IPS DF 6.9 (cell line): ENCODE results near the gene STIL.
"Not testable (repeated sequence)": the region's sequence is repeated elsewhere in the genome, so short reads cannot be mapped to it uniquely, and the experiment has no call there.

ENCODE experiments used
- DNase-seq: peaks from one replicate; pipeline ENCODE4 v3.0.0-alpha.2; 2013; ENCODE audit warnings: low read depth, low spot score
- H3K27ac ChIP-seq: one replicate; pipeline ENCODE4 v1.5.1; 2013; ENCODE audit warnings: low read length, control low read depth
- H3K27me3 ChIP-seq: 2 replicates; pipeline ENCODE4 v1.6.1; 2013; ENCODE audit warnings: mild to moderate bottlenecking, low read length; ENCODE audit not compliant: control insufficient read depth, insufficient read depth
- H3K36me3 ChIP-seq: 2 replicates; pipeline ENCODE4 v1.6.1; 2013; ENCODE audit warnings: low read length; ENCODE audit not compliant: control insufficient read depth, insufficient read depth
- H3K4me1 ChIP-seq: 2 replicates; pipeline ENCODE4 v1.6.1; 2013; ENCODE audit warnings: low read length; ENCODE audit not compliant: control insufficient read depth, insufficient read depth
- H3K4me3 ChIP-seq: 2 replicates; pipeline ENCODE4 v1.5.1; 2013; ENCODE audit warnings: mild to moderate bottlenecking, low read length
- H3K9me3 ChIP-seq: 2 replicates; pipeline ENCODE4 v1.6.1; 2013; ENCODE audit warnings: low read length, inconsistent platforms; ENCODE audit not compliant: control insufficient read depth, insufficient read depth
- WGBS: extraction: QIAGEN DNeasy Blood & Tissue Kit; methylation state at CpG from one replicate; pipeline ENCODE4 v1.1.7; 2013; ENCODE audit warnings: mixed read lengths, missing lambda C conversion rate; ENCODE audit not compliant: insufficient read length, insufficient coverage; 5-methylcytosine and 5-hydroxymethylcytosine counted together

The STIL gene

GRCh38 chr1:47209091-47209490 lies 104.9 kb downstream of the STIL start:
- no CpG with 5 or more reads among the region's 8 CpGs for WGBS
- H3K27ac ChIP-seq = no peak overlapping the region
- H3K27me3 ChIP-seq = peaks cover 2% of the 10 kb centered on the region; the same call in 1 of the 2 replicates
- H3K9me3 ChIP-seq = no peaks in the 10 kb centered on the region
- no peak overlapping the region for H3K4me3 ChIP-seq
- H3K4me1 ChIP-seq = peaks cover 4% of the 10 kb centered on the region
- no peak for DNase-seq
- H3K36me3 ChIP-seq = no peaks in the 10 kb centered on the region

- WGBS = no CpG with 5 or more reads among the region's 11 CpGs
These were observed 105.5 kb downstream of the STIL start for GRCh38 chr1:47208374-47208850.

GRCh38 chr1:47207803-47208373 lies 106.1 kb downstream of the STIL start:
- Histone ChIP-seq H3K27ac (no peak overlapping the region), H3K9me3 (no peaks in the 10 kb centered on the region), H3K36me3 (no peaks in the 10 kb centered on the region), H3K4me1 (peaks cover 4% of the 10 kb centered on the region), H3K4me3 (no peak overlapping the region), H3K27me3 (peaks cover 2% of the 10 kb centered on the region; the same call in 1 of the 2 replicates)
- no CpG with 5 or more reads among the region's 8 CpGs for WGBS
- DNase-seq = no peak

More at GRCh38 chr1:47208374-47208850, 105.5 kb downstream of the STIL start:
- peaks cover 2% of the 10 kb centered on the region; the same call in 1 of the 2 replicates for H3K27me3 ChIP-seq
- peaks cover 4% of the 10 kb centered on the region for H3K4me1 ChIP-seq
- H3K27ac ChIP-seq = no peak overlapping the region
- H3K4me3 ChIP-seq = no peak overlapping the region
- DNase-seq = no peak
- H3K36me3 ChIP-seq = no peaks in the 10 kb centered on the region
- H3K9me3 ChIP-seq = no peaks in the 10 kb centered on the region

- Histone ChIP-seq H3K27me3 (peaks cover 2% of the 10 kb centered on the region; the same call in 1 of the 2 replicates), H3K27ac (no peak overlapping the region), H3K9me3 (no peaks in the 10 kb centered on the region), H3K4me3 (no peak overlapping the region), H3K36me3 (no peaks in the 10 kb centered on the region), H3K4me1 (peaks cover 4% of the 10 kb centered on the region)
- DNase-seq = no peak
- WGBS = no CpG with 5 or more reads among the region's 5 CpGs
These were observed 108.0 kb downstream of the STIL start for GRCh38 chr1:47205918-47206317.

- H3K36me3 ChIP-seq, H3K4me1 ChIP-seq, H3K27ac ChIP-seq, DNase-seq, H3K27me3 ChIP-seq, H3K9me3 ChIP-seq, H3K4me3 ChIP-seq: not testable (repeated sequence)
- no CpG with 5 or more reads among the region's 2 CpGs for WGBS
These were observed 110.4 kb downstream of the STIL start for GRCh38 chr1:47203504-47203903.

- Histone ChIP-seq H3K27ac (no peak overlapping the region), H3K4me3 (no peak overlapping the region), H3K36me3 (no peaks in the 10 kb centered on the region), H3K27me3 (no peaks in the 10 kb centered on the region; the same call in 1 of the 2 replicates), H3K9me3 (no peaks in the 10 kb centered on the region), H3K4me1 (no peaks in the 10 kb centered on the region)
- DNase-seq = no peak
- WGBS = no CpG with 5 or more reads among the region's 4 CpGs
These were observed 112.8 kb downstream of the STIL start for GRCh38 chr1:47201179-47201578.
